ENCODE results near the gene HES2. TPM values are rescaled to one million over a fixed set of nuclear protein-coding genes. Genes with fewer than 3 reads are reported as not detected.
A peak's percentile ranks its signal among the peaks of the same experiment; 100 is the strongest.

HES2 gene
- total and polyA plus RNA-seq, 2 of the 4 experiments (the other 2 are of a cell fraction), result not detected

GRCh38 chr1:6373961-6374720 is 45.6 kb downstream of the HES2 start:
- Histone ChIP-seq H3K27ac (ENCODE audit: insufficient read depth, low read length) (no peak overlapping the region), H3K27me3 (ENCODE audit: control insufficient read depth, insufficient read depth, low read length) (no peaks in the 10 kb centered on the region), H3K36me3 (ENCODE audit: control insufficient read depth, insufficient read depth, low read length) (no peaks in the 10 kb centered on the region), H4K91ac (ENCODE audit: insufficient read depth, low read depth, low read length) (no peak overlapping the region), H4K8ac (ENCODE audit: low read depth in 2 of 2, low read length in 2 of 2) (no peak overlapping the region), H2BK5ac (ENCODE audit: low read depth, low read length, poor library complexity, severe bottlenecking) (no peak overlapping the region), H3K4me3 (ENCODE audit: insufficient read depth, low read depth, low read length) (no peak overlapping the region), H3K9ac (ENCODE audit: low read depth, low read length) (no peak overlapping the region), H3K9me1 (ENCODE audit: insufficient read depth, low read length) (peaks cover 5% of the 10 kb centered on the region; the same call in 1 of the 2 replicates), H2BK20ac (ENCODE audit: low read depth, low read length) (no peak overlapping the region), H3K14ac (replicated peaks; ENCODE audit: low read depth, low read length) (no peak overlapping the region), H2AK9ac (replicated peaks; ENCODE audit: low read depth, low read length, poor library complexity) (peak overlapping the region; percentile 42), H2AK5ac (ENCODE audit: low read depth, low read length) (no peak overlapping the region), H3K23ac (ENCODE audit: low read depth, low read length) (no peak overlapping the region), H3K56ac (ENCODE audit: extremely low read depth, insufficient read depth, low read length) (no peak overlapping the region), H3K79me1 (ENCODE audit: low read depth in 1 of 2, low read length in 2 of 2) (peaks cover 24 to 38% of the 10 kb centered on the region in 2 experiments), H4K5ac (ENCODE audit: low read depth, low read length) (no peak overlapping the region), H3K18ac (ENCODE audit: low read depth, low read length) (no peak overlapping the region), H2BK15ac (ENCODE audit: low read depth, low read length) (no peak overlapping the region), H4K20me1 (ENCODE audit: insufficient read depth, low read length) (no peaks in the 10 kb centered on the region; the same call in 1 of the 2 replicates), H2AFZ (replicated peaks; ENCODE audit: low read length, poor library complexity) (no peak overlapping the region), H3K4me1 (ENCODE audit: control insufficient read depth, insufficient read depth, low read length) (no peaks in the 10 kb centered on the region), H2BK120ac (ENCODE audit: low read depth, low read length) (no peak overlapping the region), H3K9me3 (ENCODE audit: control insufficient read depth, insufficient read depth, low read length) (no peaks in the 10 kb centered on the region), H3K4me2 (ENCODE audit: low read depth, low read length) (no peak overlapping the region), H3K4ac (ENCODE audit: low read depth, low read length) (no peak overlapping the region)
- in situ Hi-C loops (cut with MboI; ENCODE audit: low sequenced_read_pairs), result no loop called here
- WGBS, 2 experiments (ENCODE audit: extremely low coverage in 2 of 2, insufficient read length in 1 of 2), result 77% methylated on average over 2 of the region's 8 CpGs; no CpG with 5 or more reads in 1 of the 2 experiments
- dilution Hi-C loops (cut with HindIII; ENCODE audit: low sequenced_read_pairs, unreplicated experiment), result no loop called here
- BruUV-seq (replicated peaks), result no TSS peak
- ATAC-seq (ENCODE audit: low read depth), result no peak
- DNase-seq, result no peak
- intact Hi-C loops (cut with micrococcal nuclease), result no loop called here
- no peak for TF ChIP-seq CEBPB (IDR thresholded peaks at IDR 0.05; ENCODE audit: low read depth, low read length)
- no peak for TF ChIP-seq MXI1 (IDR thresholded peaks at IDR 0.05; ENCODE audit: borderline replicate concordance, low read depth, low read length)
- TF ChIP-seq MAZ (IDR thresholded peaks at IDR 0.05; ENCODE audit: borderline replicate concordance, low read depth, low read length), result no peak
- no peak for TF ChIP-seq RCOR1 (IDR thresholded peaks at IDR 0.05; ENCODE audit: insufficient replicate concordance, low read length)
- TF ChIP-seq ELK1 (IDR thresholded peaks at IDR 0.05; ENCODE audit: borderline replicate concordance, low read depth, low read length), result no peak
- no peak for TF ChIP-seq POLR2A (IDR thresholded peaks at IDR 0.05; ENCODE audit: low read depth, low read length)
- TF ChIP-seq USF2 (IDR thresholded peaks at IDR 0.05; ENCODE audit: low read depth, low read length), result no peak
- no peak for TF ChIP-seq CTCF (conservative IDR thresholded peaks at IDR 0.05; ENCODE audit: low read depth, low read length)
- no peak for TF ChIP-seq RFX5 (IDR thresholded peaks at IDR 0.05; ENCODE audit: low read depth, low read length)
- no peak for TF ChIP-seq MAFK (IDR thresholded peaks at IDR 0.05; ENCODE audit: low read depth, low read length)
- TF ChIP-seq RAD21 (IDR thresholded peaks at IDR 0.05; ENCODE audit: low read length), result no peak
- no peak for TF ChIP-seq NFE2L2 (IDR thresholded peaks at IDR 0.05; ENCODE audit: low read depth, low read length)
- TF ChIP-seq BHLHE40 (IDR thresholded peaks at IDR 0.05; ENCODE audit: low read depth, low read length), result no peak
- ChIA-PET POLR2A (ENCODE audit: unreplicated experiment) (no interaction called here), CTCF (no interaction called here)
